NCI-H1105 treated with DMSO at 0.1 percent for 48 hours (cell line): Measurements from ENCODE around the gene CHAT.

Experiments
- DNase-seq: peaks from one replicate; lab custom pipeline; 2025; lab: John Stamatoyannopoulos, UW

Gene CHAT

DNA sequence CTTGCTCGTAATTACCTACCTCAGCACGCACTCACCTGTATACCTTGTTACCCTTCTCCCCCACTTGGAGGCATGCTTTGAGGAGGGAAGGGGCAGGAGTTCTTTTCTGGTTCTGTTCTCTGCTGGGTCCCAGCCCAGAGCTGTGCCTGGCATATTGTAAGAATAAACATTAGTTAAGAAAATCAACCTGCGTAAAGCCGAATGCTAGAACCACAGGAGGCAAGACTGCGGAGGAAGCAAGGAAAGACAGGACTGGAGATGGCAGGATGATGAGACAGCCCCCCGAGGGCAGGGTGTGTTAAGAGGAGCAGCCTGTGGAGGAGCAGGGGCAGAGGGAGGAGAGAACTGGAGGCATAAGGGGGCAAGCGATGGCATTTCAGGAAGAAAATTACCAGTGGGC, 75.1 kb downstream of the CHAT start:
- no peak for DNase-seq

DNA sequence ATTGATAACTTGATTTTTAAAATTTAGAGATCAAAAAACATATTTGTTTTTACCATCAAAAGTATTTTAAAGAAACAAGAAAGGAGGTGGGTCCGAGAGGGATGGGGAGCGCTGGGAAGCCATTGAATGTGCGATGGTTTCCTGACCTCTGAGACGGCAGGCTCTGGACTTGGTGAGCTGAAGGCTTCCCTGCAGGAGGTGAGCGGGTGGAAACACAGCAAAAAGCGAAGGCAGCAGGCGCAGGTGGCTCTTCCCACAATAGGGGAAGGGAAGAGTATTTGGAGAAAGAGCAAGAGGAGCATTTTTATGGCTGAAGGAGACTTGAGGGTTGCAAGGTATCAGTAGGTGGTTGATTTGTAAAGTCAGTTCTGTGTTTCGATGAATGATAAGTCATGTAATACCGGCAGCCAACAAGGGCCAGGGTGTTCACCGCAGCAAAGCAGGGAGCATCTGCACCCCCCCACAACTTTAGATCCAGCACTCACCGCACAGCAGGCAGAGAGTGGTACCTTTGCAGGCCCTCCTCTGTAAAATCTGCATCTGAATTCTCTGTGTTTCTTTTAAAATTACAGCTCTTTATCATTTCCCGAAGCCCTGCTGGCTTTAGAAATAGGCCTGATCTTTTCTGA, 76.2 kb downstream of the CHAT start:
- DNase-seq: no peak

DNA sequence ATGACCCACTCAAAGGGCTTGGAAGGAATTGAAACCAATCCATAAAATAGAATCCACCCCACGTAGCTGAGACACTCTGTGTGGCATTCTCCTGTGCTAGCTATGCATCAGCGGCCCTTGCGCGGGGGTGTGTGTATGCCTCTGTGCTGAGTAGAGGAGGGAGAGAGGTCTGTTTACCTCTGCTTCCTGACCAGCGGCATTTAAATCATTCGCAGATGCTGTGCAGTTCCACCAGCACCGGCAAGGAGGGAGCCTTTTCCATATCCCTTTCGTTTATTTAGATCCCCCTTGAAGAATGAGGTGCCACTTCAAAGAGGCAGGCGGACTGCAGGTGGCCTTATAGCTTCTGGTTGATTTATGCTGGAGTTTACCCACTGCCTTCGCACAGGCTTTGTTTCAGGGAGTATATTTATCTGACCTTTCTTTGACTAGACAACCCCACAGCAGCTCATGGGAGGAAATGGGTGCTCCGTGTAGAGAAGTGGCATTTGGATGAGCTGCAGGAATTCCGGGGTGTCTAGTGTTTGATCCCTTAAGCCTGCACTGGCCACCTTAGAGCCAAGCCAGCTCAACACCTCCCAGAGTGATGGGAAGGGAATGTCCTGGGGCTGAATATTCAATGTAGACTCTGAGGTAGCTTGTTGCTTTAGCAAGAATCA, 77.0 kb downstream of the CHAT start:
- no peak for DNase-seq

DNA sequence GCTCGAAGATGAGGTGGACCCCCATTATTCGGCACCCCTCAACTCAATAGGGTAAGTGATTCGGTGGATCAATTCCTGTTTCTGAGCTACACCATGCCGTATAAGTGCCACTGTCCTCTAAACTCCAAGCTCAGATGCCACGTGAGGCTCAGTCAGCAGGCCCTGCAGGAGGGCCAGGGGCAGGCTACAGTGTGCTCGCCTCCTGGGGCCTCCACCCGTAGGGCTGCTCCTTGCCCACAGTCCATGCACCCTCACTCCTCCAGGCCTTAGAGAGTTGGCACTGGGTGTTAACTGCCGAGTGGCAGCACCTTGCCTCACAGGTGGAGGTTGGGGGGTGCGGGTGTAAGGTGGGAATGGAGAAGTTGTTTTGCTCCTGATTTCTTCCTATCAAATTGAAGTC, 77.8 kb downstream of the CHAT start:
- DNase-seq: no peak

DNA sequence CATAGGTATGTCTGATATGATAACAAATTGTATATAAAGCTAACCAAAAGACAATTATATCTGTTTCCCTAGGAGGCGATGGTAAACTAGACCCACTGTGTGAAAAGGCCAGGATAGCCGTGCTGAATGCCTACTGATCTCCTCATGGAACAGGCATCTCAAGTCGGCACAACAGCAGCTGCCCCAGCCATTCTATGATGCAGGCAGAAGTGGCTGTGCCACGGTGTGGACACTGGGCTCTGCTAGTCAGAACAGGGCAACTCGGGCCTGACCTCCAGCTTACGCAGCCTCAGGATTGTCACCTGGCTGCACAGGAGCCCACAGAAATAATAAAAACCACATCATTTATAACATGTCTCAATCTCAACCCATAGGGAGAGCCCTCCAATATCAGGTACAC, 80.6 kb downstream of the CHAT start:
- DNase-seq: no peak

DNA sequence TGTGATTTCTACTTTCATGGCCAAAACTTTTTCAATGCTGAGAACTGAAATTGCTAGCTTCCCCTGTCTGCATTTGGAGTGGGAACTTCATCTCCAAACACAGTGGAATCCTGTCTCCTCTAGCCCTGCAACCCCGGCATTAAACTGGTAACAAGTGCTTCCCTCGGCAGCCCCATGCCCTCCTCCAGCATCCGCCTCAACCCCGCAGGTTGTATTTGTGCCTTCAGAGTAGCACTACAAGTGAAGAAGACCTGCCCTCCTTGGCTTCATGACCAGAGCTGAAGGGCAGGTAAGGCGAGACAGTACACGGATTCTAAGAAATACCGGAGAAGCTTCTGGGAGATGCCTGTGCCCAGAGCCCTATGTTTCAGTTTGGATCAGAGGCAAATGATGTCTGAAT, 82.5 kb downstream of the CHAT start:
- DNase-seq: no peak

DNA sequence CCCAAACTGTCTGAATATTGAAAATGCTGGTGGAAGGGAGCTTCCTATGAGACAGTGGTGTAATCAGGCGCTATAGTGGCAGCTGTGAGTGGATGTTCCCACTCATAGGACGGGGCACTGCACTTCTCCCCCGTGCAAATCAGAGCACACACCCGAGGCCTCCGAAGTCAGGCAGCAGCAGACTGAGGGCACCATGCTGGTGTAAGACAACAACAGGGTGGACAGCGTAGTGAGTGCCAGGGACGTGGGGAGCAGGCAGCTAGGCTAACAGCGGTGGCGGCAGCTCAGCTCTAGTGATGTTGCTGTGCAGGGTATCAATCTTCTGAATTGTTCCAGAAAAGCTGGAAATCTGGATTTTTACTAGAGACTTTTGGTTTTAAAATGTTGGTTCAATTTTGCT, 84.8 kb downstream of the CHAT start:
- DNase-seq: no peak

DNA sequence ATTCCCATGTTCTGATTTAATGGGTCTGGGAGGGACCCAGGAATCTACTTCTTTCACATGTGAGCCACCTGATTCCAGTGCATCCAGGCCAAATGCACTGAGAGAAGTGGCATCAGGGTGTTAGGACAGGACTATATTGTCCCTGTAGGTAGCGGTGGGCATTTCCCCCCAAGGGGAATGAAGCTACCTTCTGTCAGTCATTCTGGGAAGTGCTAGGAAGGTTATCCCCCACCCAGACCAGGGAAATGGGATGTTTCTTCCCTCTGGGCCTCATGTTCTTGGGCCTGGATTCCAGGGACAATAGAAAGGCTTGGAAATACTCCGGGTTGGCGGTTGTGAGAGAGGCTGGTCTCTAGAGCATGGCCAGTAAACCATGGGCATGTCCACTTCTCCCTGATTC, 86.4 kb downstream of the CHAT start:
- no peak for DNase-seq

DNA sequence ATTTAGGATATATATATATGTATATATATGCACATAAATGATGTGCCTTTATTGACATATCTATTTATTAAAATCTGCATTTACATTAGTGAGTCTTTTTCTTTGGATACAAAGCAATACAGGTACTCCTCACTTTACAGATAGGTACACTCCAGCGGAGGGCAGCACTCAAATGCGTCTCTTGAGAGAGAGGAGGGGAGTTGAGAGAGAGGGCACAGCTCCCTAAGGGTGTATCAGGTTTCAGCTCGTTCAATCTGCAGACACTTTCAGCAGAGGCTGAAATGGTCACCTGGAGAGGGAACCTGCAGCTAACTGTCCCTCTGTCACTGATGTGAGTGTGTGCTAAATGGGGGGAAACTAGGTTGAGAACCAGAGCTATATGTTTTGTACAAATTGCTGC, 87.2 kb downstream of the CHAT start:
- DNase-seq: peak; percentile 17

DNA sequence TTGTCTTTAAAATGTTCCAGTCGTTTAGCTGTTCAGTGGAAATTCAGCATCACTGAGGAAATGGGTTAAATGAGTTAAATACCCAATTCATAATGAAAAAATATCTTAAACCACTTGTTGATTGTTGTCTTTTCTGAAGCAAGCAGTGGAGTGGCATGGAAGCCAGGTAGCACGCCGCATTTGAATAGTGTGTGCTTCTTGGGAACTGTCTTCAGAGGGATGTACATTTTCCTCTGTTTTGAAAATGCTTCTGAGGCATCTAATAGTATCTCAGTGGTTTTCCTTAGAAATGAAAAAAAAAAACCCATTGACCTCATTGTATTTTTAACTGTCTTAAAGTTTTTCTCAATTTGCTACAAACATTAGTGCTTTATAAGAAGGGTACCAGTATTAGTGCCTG, 93.7 kb downstream of the CHAT start:
- DNase-seq: no peak

DNA sequence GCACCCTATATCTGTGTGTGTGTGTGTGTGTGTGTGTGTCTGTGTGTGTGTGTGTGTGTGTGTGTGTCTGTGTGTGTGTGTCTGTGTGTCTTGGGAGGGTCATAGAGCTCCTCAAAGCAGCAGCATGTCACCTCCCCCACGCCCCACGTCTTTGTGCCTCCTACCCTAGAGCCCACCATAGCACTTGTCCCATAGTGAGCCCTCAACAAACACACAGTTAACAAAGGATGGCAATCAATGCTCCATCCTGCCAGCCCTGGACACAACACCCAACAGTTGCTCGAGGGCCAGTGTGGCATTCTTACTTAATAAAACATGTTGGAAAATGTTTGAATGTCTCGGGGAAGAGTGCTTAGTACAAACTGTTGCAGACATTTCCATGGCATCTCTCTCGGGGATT, 96.1 kb downstream of the CHAT start:
- DNase-seq: no peak

DNA sequence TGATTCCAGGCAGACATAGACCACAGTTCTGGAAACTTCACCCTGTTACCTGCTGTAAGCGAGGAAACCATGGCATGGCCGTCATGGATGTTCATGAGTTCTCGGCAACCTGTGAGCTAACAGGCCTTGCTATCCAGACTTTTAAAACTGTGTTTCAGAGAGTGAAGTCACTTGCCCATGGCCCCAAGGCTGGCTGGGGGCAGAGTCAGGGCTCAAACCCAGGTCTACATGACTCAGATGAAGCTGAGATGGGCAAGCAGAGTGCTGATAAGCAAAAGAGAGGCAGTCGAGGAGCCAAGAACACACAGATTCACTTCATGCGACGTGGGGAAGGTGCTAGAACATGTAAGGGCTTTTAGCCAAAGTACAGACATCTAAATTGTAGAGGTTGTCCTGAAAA, 97.1 kb downstream of the CHAT start:
- DNase-seq: no peak

DNA sequence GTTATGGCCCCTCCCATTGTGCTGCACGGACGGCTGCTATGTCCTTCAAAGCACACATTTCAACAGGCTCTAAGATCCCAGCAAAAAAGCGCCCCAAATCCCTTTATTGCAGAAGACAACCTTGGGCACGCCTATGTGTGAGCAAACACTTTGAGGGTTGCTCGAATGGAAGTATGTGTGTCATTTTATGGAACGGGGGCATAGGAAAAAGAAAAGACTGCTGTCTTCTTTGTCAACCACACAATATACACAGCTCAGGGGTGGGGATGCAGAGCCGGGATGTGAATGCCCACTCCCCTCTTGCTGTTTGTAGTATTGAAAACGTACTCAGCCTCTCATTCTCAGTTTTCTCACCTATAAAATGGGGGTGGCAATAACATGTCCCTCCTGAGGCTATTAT, 97.6 kb downstream of the CHAT start:
- no peak for DNase-seq

DNA sequence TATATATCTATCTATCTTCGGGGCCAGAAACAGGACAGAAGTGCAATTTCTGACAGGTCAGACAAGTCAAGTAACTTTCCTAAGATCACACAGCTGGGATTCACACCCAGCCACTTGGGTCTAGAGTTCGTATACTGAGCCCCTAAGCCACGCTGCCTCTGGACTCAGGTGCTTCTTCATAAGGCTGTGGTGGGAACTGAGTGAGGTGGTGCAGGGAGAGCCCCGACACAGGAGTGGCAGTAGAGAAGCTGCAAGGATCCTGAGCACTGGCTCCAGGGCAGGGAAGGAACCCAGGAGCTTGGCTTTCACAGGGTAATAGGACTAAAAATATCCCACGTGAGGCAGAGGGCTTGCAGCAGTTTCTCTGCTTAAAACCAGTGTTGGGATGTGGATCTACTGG, 99.4 kb downstream of the CHAT start:
- no peak for DNase-seq
